Fibroblast of lung (primary cell): ENCODE data around the gene DBH.

Experiments
- CTCF ChIP-seq, 2 donors: IDR thresholded peaks in 1 of 2; conservative IDR thresholded peaks in 1 of 2; 1 replicate in 1 of 2; 2 replicates in 1 of 2; pipeline ENCODE4 v1.5.1; 2011 to 2012; ENCODE audit warnings: low read length in 2 of 2, control low read depth in 1 of 2, inconsistent platforms in 1 of 2, low read depth in 1 of 2, mild to moderate bottlenecking in 1 of 2
- EZH2 ChIP-seq: IDR thresholded peaks from 2 replicates; pipeline ENCODE4 v1.5.1; 2012; ENCODE audit warnings: low read length, control low read depth, mild to moderate bottlenecking; ENCODE audit errors: missing control alignments

GRCh38 chr9:133706307-133707050, 70.3 kb downstream of the DBH start:
- no peak for TF ChIP-seq CTCF (conservative IDR thresholded peaks at IDR 0.05 in 1 of 2, IDR thresholded peaks at IDR 0.05 in 1 of 2; ENCODE audit: low read depth in 1 of 2, low read length in 2 of 2)
- TF ChIP-seq EZH2, result no peak
